Fibroblast of mammary gland (primary cell): ENCODE measurements around the gene HEPACAM.

ENCODE experiments used
- DNase-seq: peaks from one replicate; pipeline ENCODE4 v3.0.0-alpha.2; 2010; ENCODE audit warnings: low read depth
- H3K4me3 ChIP-seq: 2 replicates; pipeline ENCODE4 v1.5.1; 2011; ENCODE audit warnings: low read depth, mild to moderate bottlenecking, low read length, moderate library complexity; ENCODE audit not compliant: control insufficient read depth
- CTCF ChIP-seq: conservative IDR thresholded peaks from 2 replicates; pipeline ENCODE4 v1.5.1; 2011; ENCODE audit warnings: low read depth, low read length, inconsistent platforms; ENCODE audit not compliant: control insufficient read depth, insufficient read depth

Gene HEPACAM

GRCh38 chr11:124953753-124954589, 18.1 kb upstream of the HEPACAM start, which contains the start of gene CCDC15:
TSS of gene CCDC15 (plus strand) at chr11:124954202. CDS start at chr11:124954733, 531 bp downstream.
- H3K4me3 ChIP-seq: peak within 1 kb of the TSS; percentile 69
- peak; percentile 98 for DNase-seq
- TF ChIP-seq CTCF: no peak

GRCh38 chr11:124951341-124951740, 15.5 kb upstream of the HEPACAM start:
- H3K4me3 ChIP-seq: no peak overlapping the region
- no peak for TF ChIP-seq CTCF
- DNase-seq: no peak

- DNase-seq: no peak
- no peak for TF ChIP-seq CTCF
- no peak overlapping the region for H3K4me3 ChIP-seq
Measured at GRCh38 chr11:124950601-124951330, 14.9 kb upstream of the HEPACAM start.

- peak; percentile 64 for DNase-seq
- no peak for TF ChIP-seq CTCF
- H3K4me3 ChIP-seq: no peak overlapping the region
Measured at GRCh38 chr11:124946735-124947141, 10.9 kb upstream of the HEPACAM start.

GRCh38 chr11:124945826-124946225, 10.0 kb upstream of the HEPACAM start:
- no peak for DNase-seq
- TF ChIP-seq CTCF: no peak
- no peak overlapping the region for H3K4me3 ChIP-seq

- no peak overlapping the region for H3K4me3 ChIP-seq
- no peak for DNase-seq
- no peak for TF ChIP-seq CTCF
Measured at GRCh38 chr11:124944565-124944964, 8.7 kb upstream of the HEPACAM start.
